HFFc6 (cell line): ENCODE results near the gene HSPA12A. TPM values are rescaled to one million over a fixed set of nuclear protein-coding genes. Genes with fewer than 3 reads are reported as not detected.

Experiments used
- DNase-seq: peaks from one replicate; pipeline ENCODE4 v3.0.0-alpha.2; 2018
- H3K27ac Mint-ChIP-seq: 2 replicates; pipeline ENCODE4 v1.8.0; 2020; ENCODE audit warnings: mild to moderate bottlenecking, mixed read lengths
- H3K27me3 Mint-ChIP-seq: 2 replicates; pipeline ENCODE4 v1.8.0; 2021; ENCODE audit warnings: mild to moderate bottlenecking, moderate library complexity, mixed read lengths; ENCODE audit not compliant: insufficient read depth
- H3K36me3 Mint-ChIP-seq: 2 replicates; pipeline ENCODE4 v1.8.0; 2021; ENCODE audit warnings: low read depth, mixed read lengths
- H3K4me1 Mint-ChIP-seq: 2 replicates; pipeline ENCODE4 v1.8.0; 2020; ENCODE audit warnings: low read depth, mixed read lengths
- H3K4me3 Mint-ChIP-seq: 2 replicates; pipeline ENCODE4 v1.8.0; 2020; ENCODE audit warnings: mild to moderate bottlenecking, moderate library complexity, mixed read lengths
- H3K9me3 Mint-ChIP-seq: 2 replicates; pipeline ENCODE4 v1.8.0; 2020; ENCODE audit warnings: mild to moderate bottlenecking, mixed read lengths
- CTCF ChIP-seq: fragments of 200-600 bp; sonication (generic); IDR thresholded peaks from 2 replicates; pipeline ENCODE4 v1.5.0; 2021; ENCODE audit warnings: antibody characterized with exemption, mild to moderate bottlenecking
- total RNA-seq, 6 experiments: library from RNA; stranded (reverse); fragmentation: NEBNext Ultra II Directional; extraction: Animal tissue kit (Norgen Biotek cat#: 25700); gene quantifications; 2 replicates in 1 of 6; 3 replicates in 5 of 6; pipeline ENCODE4 v1.2.3, GENCODE V29; 2021

HSPA12A gene
- total RNA-seq, 6 experiments from 2014 or later, result 16.6 to 19.4 (median 17.7) TPM

DNA sequence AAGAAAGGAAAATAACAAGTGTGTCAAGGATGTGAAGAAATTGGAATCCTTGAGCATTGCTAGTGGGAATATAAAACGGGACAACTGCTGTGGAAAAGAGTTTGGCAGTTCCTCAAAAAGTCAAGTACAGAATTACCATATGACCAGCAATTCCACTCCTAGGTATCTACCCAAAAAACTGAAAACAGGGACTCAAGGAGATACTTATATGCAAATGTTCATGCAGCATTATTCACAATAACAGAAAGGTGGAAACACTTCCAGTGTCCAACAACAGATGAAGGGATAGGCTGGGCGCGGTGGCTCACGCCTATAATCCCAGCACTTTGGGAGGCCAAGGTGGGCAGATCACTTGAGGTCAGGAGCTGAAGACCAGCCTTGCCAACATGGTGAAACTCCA lies 33.5 kb downstream of the HSPA12A start:
- Mint-ChIP-seq H3K4me3 (no peak overlapping the region), H3K9me3 (no peaks in the 10 kb centered on the region), H3K36me3 (peaks cover 6% of the 10 kb centered on the region; the same call in 1 of the 2 replicates), H3K27ac (peak overlapping the region; percentile 55), H3K27me3 (peaks cover 1% of the 10 kb centered on the region; the same call in 1 of the 2 replicates), H3K4me1 (peaks cover 27% of the 10 kb centered on the region)
- DNase-seq, result no peak
- TF ChIP-seq CTCF, result no peak

GRCh38 chr10:116708391-116708821 lies 34.0 kb downstream of the HSPA12A start:
- Mint-ChIP-seq H3K9me3 (no peaks in the 10 kb centered on the region), H3K36me3 (peaks cover 10% of the 10 kb centered on the region; the same call in 1 of the 2 replicates), H3K27ac (peak overlapping the region; percentile 55), H3K4me1 (peaks cover 23% of the 10 kb centered on the region), H3K27me3 (no peaks in the 10 kb centered on the region; the same call in 1 of the 2 replicates), H3K4me3 (no peak overlapping the region)
- no peak for TF ChIP-seq CTCF
- DNase-seq, result peak; percentile 81

DNA sequence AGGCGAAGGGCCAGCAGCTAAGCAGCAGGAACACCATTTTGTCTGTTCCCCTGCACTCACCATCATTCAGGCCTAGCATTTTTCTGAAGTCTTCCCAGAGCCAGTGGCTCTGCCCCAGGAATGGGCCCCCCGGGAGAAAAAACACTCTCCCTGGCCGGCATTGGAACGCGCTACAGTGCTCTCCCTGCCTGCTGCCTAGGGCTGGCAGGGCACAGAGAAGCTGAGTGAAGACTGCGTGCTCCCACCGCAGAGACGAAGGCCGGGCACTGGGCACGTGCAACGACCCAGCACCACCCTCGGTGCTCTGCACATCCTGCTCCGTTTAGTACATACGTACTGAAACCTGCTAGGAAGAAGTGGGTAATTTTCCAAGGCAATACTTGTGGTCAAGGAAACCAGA lies 34.4 kb downstream of the HSPA12A start:
- H3K9me3 Mint-ChIP-seq, result no peaks in the 10 kb centered on the region
- H3K4me3 Mint-ChIP-seq, result peak overlapping the region; percentile 30
- TF ChIP-seq CTCF, result no peak
- H3K4me1 Mint-ChIP-seq, result peaks cover 23% of the 10 kb centered on the region
- DNase-seq, result no peak
- no peaks in the 10 kb centered on the region; the same call in 1 of the 2 replicates for H3K27me3 Mint-ChIP-seq
- peak overlapping the region; percentile 55 for H3K27ac Mint-ChIP-seq
- H3K36me3 Mint-ChIP-seq, result peaks cover 14% of the 10 kb centered on the region

DNA sequence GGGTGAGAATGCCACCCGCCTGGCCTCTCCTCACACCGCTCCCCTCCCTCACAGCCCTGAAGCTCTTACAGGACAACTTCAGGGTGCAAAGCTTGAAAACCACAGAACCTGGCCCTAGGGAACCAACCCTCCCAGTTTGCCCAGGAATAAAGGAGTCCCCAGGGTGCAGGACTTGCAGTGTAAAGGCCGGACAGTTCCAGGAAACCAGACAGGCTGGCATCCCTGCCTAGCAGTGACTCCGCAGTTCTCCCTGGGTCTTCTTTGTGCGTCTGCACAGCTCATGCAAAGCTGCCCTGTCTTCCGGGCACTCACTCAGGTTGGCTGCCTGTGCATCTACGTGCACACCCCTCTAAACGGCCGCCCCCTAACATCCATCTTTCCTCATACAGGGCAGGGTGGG lies 36.1 kb downstream of the HSPA12A start:
- H3K27ac Mint-ChIP-seq, result no peak overlapping the region
- peaks cover 23% of the 10 kb centered on the region for H3K4me1 Mint-ChIP-seq
- H3K27me3 Mint-ChIP-seq, result no peaks in the 10 kb centered on the region; the same call in 1 of the 2 replicates
- no peak for DNase-seq
- H3K9me3 Mint-ChIP-seq, result no peaks in the 10 kb centered on the region
- H3K4me3 Mint-ChIP-seq, result no peak overlapping the region
- H3K36me3 Mint-ChIP-seq, result peaks cover 22% of the 10 kb centered on the region
- no peak for TF ChIP-seq CTCF

- Mint-ChIP-seq H3K27ac (no peak overlapping the region), H3K27me3 (no peaks in the 10 kb centered on the region; the same call in 1 of the 2 replicates)
Measured at GRCh38 chr10:116705498-116705897, 36.9 kb downstream of the HSPA12A start.

More at GRCh38 chr10:116705498-116705897, 36.9 kb downstream of the HSPA12A start:
- Mint-ChIP-seq H3K36me3 (peaks cover 23% of the 10 kb centered on the region), H3K9me3 (no peaks in the 10 kb centered on the region), H3K4me1 (peaks cover 23% of the 10 kb centered on the region), H3K4me3 (no peak overlapping the region)
- DNase-seq, result no peak
- TF ChIP-seq CTCF, result no peak
